Measurements from ENCODE around the gene LTBP4. TPM values are rescaled to one million over a fixed set of nuclear protein-coding genes. Genes with fewer than 3 reads are reported as not detected.

LTBP4 gene
- total RNA-seq, 1 experiment from 2014 or later: 24.5 TPM

- no peak for DNase-seq (ENCODE audit: low read depth)
Observed at GRCh38 chr19:40597329-40597838, 3.8 kb upstream of the LTBP4 start.

- DNase-seq (ENCODE audit: low read depth): peak; percentile 86
Observed at GRCh38 chr19:40598121-40598917, 2.9 kb upstream of the LTBP4 start.

DNA sequence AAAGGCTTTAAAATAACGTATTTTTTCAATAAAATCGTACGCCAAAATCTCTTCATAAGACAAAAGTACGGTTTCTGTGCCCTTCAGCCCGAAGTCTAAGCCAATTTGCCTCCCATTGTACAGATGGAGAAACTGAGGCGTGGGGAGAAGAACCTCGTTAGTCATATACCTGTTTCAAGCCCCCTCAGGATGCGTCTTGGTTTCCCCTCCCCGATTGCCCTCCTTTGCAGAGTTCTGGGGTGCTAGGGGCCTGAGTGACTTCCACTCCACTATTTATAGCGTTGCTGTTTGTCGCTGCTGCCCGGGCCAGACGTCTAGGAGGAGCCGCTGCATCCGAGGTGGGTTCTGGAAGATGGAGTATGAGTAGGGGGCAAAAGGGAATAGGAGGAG lies 2.3 kb upstream of the LTBP4 start:
- DNase-seq (ENCODE audit: low read depth): no peak

GRCh38 chr19:40599331-40599901 lies 1.8 kb upstream of the LTBP4 start:
- DNase-seq (ENCODE audit: low read depth): no peak

DNA sequence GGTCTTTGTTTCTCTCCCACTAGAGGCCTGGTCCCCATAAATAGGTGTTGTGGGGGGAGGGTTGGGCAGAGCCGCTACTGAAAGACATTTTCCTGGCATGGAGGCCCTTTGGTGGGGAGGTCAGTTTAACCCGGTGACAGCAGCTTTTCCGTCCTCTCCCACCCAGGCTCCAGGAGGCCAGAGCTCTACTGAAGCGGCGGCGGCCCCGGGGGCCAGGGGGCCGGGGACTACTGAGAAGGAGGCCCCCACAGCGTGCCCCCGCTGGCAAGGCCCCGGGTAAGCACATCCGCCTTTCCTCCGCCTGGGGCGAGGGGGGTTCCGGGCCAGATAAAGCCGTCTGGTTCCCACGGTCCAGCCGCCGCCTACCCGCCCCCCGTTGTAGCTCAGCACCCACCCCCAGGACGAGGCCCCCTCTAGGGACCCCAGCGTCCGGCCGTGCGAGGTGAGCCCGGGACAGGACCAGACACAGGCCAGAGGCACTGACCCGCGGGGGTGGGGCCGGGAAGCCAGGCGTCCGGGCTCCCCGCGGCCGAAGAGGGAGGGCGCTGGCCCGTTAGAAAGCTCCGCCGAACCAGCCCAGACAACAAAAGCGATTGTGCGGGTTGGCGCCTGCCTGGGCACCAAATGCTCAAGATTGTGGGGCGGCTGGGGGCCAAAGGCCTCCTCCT lies 1.1 kb upstream of the LTBP4 start:
- no peak for DNase-seq (ENCODE audit: low read depth)

GRCh38 chr19:40600570-40601133 lies 517 bp upstream of the LTBP4 start:
- DNase-seq (ENCODE audit: low read depth): no peak

DNA sequence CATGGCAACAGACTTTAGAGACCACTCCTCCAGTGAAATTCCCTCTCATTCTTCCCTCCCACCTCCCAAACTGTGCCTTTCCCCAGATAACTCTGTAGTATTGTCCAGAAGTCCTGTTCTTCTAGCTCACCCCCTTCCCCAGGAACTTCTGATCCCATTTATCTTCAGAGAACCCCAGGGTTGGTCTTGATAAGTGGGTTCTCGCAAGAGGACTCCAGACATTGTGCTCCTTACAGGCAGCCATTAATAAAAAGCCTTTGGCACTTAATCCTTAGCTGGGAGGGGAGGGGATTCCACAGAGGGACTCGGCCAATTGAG lies 1.9 kb downstream of the LTBP4 start:
- no peak for DNase-seq (ENCODE audit: low read depth)

GRCh38 chr19:40603389-40604170 lies 2.4 kb downstream of the LTBP4 start:
- peak; percentile 90 for DNase-seq (ENCODE audit: low read depth)

DNA sequence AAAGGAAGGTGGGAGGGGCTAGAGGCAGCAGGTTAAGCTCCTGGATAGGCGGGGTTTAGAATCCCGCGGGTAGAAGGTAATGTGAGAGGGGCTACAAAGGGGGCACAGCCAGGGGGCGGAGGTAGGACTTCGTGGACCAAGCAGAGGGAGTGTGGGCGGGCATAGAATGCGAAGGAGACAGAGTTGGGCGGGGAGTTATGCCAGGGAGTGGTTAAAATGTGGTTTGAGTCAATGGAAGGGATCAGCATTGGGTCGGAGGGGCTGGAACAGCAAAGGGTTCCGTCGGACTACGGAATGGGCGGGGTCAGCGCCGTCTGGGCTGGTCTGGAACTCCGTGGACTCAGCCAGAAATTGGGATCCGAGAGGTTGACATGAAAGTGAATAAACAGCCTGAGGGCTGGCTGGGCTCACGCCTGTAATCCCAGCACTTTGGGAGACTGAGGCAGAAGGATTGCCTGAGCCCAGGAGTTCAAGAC lies 3.0 kb downstream of the LTBP4 start:
- DNase-seq (ENCODE audit: low read depth): no peak

DNA sequence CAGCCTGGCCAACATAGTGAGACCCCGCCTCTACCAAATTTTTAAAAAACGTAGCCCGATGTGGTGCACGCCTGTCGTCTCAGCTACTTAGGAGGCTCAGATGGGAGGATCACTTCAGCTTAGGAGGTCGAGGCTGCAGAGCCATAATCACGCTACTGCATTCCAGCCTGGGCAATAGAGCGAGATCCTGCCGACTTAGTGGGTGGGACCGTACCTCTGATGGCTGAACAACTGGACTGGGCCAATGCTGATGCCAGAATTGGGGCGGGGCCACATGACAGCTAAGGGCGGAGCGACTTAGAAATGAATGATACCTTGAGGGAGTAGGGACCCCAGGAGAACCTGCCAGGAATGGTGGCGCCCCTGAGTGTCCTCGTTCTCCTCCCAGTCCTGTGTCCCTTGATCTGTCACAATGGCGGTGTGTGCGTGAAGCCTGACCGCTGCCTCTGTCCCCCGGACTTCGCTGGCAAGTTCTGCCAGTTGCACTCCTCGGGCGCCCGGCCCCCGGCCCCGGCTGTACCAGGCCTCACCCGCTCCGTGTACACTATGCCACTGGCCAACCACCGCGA lies 3.6 kb downstream of the LTBP4 start:
- DNase-seq (ENCODE audit: low read depth): no peak

DNA sequence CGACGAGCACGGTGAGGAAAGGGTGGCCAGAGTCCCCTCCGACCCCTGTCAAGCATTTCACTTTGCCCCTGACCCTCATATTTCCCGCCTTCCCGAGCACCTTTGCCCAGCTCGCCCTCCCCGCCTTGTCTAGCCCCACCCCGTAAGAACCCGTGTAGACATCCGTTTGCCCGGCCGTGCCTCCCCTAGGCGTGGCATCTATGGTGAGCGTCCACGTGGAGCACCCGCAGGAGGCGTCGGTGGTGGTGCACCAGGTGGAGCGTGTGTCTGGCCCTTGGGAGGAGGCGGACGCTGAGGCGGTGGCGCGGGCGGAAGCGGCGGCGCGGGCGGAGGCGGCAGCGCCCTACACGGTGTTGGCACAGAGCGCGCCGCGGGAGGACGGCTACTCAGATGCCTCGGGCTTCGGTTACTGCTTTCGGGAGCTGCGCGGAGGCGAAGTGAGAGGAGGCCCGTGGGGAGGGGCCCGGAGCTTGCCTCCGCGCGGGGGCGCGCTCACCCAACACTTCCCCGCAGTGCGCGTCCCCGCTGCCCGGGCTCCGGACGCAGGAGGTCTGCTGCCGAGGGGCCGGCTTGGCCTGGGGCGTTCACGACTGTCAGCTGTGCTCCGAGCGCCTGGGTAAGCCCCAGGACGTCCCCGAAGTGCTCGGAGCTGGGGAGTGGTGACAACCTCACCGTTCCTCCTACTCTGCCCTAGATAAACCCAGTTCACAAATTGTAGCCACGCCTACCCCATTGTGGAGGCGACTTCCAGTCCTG lies 4.2 kb downstream of the LTBP4 start:
- no peak for DNase-seq (ENCODE audit: low read depth)

- DNase-seq (ENCODE audit: low read depth): no peak
Observed at GRCh38 chr19:40607311-40608239, 6.4 kb downstream of the LTBP4 start.

DNA sequence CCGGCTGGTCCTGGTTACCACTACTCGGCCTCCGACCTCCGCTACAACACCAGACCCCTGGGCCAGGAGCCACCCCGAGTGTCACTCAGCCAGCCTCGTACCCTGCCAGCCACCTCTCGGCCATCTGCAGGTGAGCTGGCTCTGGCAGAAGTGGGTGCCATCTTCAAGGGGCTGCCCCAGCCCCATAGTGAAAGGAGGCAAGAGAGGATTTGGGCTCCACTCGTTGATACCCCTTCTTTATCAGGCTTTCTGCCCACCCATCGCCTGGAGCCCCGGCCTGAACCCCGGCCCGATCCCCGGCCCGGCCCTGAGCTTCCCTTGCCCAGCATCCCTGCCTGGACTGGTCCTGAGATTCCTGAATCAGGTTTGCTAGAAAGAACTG lies 7.1 kb downstream of the LTBP4 start:
- DNase-seq (ENCODE audit: low read depth): no peak

DNA sequence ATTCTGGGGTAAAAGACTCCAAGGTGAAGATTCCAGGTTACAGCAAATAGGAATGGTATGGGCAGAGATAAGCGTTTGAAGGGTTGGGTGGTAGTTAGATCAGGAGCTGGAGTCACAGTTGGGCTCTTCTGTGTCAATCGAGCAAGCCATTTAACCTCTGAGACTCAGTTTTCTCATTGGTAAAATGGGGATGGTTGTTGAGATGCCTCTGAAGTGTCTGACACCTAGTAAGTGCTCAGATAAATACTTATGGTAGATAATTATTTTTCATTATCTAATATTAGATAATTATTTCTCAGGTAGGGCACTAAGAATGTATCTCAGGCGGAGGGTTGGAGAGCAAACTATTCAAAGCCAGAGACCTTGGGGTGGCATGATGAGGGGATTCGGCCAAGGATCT lies 7.8 kb downstream of the LTBP4 start:
- no peak for DNase-seq (ENCODE audit: low read depth)

DNA sequence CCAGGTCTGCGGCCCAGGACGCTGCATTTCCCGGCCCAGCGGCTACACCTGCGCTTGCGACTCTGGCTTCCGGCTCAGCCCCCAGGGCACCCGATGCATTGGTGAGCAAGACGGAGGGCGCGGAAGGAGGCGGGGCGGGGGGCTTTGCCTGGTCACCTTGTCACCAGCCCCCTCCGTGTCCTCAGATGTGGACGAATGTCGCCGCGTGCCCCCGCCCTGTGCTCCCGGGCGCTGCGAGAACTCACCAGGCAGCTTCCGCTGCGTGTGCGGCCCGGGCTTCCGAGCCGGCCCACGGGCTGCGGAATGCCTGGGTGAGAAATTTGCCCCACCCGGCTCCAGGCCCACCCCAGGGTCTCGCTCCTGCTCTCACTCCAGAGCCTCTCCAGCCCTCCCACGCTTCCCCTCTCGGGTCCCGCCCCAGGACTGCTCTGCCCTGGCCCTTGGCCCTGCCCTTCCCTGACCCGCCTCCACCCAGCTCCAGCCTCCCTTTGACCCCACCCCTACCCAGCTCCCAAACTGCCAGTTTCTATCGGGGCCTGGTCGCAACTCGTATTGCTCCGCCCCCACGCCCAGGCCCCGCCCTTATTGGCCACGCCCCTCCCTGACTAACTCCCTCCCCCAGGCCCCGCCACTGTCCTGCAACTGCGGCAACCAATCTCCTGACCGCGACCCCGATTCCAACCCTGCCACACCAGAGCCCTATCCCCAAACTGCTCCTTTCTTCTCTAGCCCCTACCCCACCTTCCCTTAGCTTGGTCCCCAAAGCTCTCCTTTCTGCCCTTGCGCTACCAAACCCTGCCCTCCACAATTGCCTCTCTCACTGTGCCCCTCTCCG lies 8.6 kb downstream of the LTBP4 start:
- no peak for DNase-seq (ENCODE audit: low read depth)

GRCh38 chr19:40610396-40611064 lies 9.4 kb downstream of the LTBP4 start:
- DNase-seq (ENCODE audit: low read depth): no peak

DNA sequence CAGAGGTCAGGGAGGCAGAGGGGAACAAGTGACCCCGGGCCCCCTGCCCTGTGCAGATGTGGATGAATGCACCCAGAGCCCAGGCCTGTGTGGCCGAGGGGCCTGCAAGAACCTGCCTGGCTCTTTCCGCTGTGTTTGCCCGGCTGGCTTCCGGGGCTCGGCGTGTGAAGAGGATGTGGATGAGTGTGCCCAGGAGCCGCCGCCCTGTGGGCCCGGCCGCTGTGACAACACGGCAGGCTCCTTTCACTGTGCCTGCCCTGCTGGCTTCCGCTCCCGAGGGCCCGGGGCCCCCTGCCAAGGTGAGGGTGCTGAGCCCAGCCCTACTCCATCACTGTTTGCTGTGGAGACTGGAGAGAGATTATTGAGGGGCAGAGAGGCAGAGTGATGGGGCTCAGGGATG lies 9.9 kb downstream of the LTBP4 start:
- no peak for DNase-seq (ENCODE audit: low read depth)

Measured in HT1080 (cell line).